HG03066 (cell line): Measurements from ENCODE around the gene AGRN.
A peak's percentile ranks its signal among the peaks of the same experiment; 100 is the strongest.
"Not testable (repeated sequence)": the region's sequence is repeated elsewhere in the genome, so short reads cannot be mapped to it uniquely, and the experiment has no call there.

ENCODE experiments used
- ATAC-seq: cut with Tn5 transposase; IDR thresholded peaks from one replicate; pipeline ENCODE4 v1.9.1; 2021; ENCODE audit warnings: low read depth; ENCODE audit not compliant: unreplicated experiment

The AGRN gene

GRCh38 chr1:1049318-1050165 is 29.6 kb downstream of the AGRN start:
- ATAC-seq = no peak

DNA sequence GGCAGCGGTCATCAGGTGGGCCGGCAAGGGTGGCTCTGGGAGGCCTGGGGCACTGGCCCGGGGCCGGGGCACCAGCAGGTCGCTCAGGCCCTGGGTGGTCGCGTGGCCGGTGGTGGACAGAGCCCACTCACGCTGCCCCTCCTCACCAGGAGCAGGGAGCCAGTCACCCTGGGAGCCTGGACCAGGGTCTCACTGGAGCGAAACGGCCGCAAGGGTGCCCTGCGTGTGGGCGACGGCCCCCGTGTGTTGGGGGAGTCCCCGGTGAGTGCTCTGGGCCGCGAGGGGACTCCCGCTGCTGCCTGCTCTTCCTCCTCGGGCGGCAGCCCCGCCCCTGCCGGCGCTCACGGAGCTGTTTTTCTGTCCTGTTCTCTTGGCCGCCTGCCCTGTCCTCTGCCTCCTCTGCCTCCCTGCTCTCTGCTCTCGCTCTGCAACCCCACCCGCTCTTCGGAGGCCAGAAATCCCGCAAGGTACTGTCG is 30.7 kb downstream of the AGRN start:
- no peak for ATAC-seq

GRCh38 chr1:1051127-1051810 is 31.3 kb downstream of the AGRN start:
- no peak for ATAC-seq

GRCh38 chr1:1052003-1052840 is 32.3 kb downstream of the AGRN start:
- no peak for ATAC-seq

DNA sequence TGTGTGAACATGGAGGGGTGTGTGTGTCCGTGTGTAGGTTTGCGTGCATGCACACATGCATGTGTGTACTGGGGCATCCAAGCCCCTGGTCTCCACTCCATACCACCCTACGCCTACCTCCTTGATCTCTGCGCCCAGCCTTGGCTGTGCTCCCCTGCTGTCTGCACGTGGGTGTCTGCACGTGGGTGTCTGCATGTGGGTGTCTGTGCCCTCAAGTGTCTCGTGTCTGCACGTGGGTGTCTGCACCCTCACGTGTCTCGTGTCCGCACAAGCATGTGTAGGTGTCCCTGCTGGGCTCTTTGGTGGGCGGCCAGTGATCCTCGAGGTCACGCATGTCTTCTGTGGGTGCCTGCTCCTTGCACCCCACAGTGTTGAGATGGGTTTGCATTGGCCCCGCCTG is 33.1 kb downstream of the AGRN start:
- no peak for ATAC-seq

DNA sequence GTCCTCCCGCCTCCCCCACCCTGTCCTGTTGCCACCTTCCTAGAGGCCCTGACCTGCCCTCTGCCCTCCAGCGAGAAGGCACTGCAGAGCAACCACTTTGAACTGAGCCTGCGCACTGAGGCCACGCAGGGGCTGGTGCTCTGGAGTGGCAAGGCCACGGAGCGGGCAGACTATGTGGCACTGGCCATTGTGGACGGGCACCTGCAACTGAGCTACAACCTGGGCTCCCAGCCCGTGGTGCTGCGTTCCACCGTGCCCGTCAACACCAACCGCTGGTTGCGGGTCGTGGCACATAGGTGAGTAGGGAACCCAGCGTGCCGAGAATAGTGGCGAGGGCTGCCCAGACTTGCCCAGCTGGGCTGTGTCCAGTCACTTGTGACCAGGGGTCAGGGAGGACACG is 33.8 kb downstream of the AGRN start:
- no peak for ATAC-seq

- no peak for ATAC-seq
Observed at GRCh38 chr1:1054099-1054700, 34.3 kb downstream of the AGRN start.

GRCh38 chr1:1054971-1055370 is 35.1 kb downstream of the AGRN start:
- no peak for ATAC-seq

- ATAC-seq = no peak
Observed at GRCh38 chr1:1055841-1056736, 36.2 kb downstream of the AGRN start.

GRCh38 chr1:1057769-1058087 is 37.8 kb downstream of the AGRN start:
- not testable (repeated sequence) for ATAC-seq

DNA sequence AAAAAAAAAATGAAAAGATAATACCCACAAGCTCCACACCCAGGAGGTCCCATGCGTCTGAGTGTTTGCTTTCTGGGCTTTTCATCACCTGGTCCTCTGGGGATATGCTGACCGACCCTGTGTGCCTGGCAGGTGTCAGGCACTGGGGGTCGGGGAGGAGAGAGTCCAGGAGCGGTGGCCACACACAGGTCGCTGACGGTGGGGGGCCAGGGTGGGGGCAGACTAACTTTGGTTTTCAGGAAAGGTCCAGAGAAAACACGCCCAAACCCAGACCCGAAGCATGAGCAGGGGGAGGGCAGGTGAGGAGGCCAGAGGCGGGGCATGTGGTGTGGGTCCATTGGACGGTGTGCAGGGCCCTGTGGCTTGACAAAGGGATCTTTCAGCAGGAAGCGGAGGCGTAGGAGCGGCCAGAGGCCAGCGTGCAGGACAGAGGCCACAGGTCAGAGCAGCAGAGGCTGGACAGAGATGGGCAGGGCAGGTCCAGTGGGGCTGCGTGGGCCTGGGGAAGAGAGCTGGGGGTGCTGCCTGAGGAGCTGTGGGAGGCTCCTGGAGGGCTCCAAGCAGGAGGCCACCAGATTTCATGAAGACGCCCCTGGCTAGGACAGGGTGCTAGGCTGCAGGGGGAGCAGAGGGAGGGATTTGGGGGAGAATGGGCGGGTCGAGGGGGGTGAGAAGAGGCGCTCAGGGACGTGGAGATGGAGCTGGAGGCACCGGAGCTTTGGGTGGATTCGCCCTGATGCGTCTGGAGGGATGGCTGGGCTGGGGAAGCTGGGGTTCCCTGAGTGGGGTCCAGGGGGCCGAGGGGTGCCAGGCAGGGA is 38.4 kb downstream of the AGRN start:
- no peak for ATAC-seq

GRCh38 chr1:1058921-1059493 is 39.1 kb downstream of the AGRN start:
- peak; percentile 44 for ATAC-seq

GRCh38 chr1:1059494-1060280 is 39.8 kb downstream of the AGRN start:
- ATAC-seq = peak; percentile 55

DNA sequence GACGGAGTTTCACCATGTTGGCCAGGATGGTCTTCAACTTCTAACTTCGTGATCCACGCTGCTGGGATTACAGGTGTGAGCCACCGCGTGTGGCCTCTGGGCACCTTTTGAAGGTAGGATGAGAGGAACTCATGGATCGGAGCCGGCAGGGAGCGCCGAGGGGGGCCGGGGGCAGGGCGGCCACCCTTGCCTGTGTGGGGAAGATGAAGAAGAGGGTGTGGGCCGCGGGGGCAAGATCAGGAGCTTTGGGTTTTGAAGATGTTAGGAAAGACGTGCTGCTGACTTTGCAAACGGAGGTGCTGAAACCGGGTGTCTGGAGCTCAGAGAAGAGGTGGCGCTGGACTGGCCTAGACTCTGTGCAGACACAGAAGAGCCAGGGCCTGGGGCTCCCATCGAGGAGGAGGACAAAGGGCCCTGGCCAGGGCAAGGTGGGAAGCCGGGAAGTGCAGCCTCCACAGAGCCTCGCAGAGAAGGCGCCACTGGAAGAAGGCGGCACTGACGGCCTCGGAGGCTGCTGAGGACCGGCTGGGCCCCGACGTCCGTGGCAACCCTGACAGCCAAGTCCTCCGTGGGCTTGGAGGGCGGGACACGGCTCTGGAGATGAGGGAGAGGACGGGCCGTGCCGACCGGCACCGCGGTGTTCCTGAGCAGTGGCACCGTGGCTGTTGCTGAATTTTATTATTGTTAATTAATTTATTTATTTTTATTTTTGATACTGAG is 40.5 kb downstream of the AGRN start:
- no peak for ATAC-seq

GRCh38 chr1:1061682-1062345 is 41.9 kb downstream of the AGRN start:
- no peak for ATAC-seq

DNA sequence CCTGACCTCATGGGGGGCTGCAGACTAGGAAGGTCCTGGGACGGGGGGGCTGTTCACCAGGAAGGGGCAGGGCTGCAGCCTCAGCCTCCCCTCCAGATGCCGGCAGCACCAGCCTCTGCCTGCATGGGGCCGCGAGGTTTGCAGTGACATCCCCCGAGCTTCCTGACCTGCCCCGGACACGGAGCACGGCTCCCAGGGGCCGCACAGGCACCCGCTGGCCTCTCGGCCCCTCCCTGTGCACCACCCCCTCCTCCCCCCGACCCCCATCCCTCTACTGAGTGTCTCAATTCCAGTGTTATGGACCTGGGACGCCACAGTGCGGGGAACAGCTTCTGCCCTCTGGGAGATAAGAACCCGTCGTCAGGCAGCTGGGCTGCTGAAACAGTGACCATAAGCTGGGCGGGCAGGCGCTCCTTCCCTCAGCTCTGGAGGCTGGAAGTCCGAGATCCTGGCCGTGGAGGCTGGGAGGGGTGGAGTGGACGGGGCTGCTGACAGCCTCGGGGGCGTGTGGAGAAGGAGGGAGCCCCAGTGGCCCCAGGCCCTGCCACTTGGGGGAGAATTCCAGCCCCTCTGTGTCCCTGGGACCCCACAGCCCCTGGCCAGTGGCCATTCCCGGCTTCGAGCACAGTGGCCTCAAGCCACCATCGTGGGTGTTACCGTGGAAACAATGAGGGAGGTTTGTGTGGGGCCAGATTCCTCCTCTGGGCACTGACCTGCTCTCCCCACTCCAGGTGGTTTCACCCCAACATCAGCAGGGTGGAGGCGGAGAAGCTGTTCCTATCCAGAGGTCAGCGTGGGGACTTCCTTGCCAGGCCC is 42.6 kb downstream of the AGRN start:
- ATAC-seq = no peak
